ENCODE data around the gene NFKBIE. TPM values are rescaled to one million over a fixed set of nuclear protein-coding genes. Genes with fewer than 3 reads are reported as not detected.

Gene NFKBIE
- total RNA-seq, 3 donors from 2014 or later, result 4.0 to 25.9 (median 14.4) TPM

- H3K4me1 ChIP-seq, result peaks cover 14 to 54% of the 10 kb centered on the region in 2 donors
- peak within 1 kb of the TSS; percentile 68 to 81 (median 75) for H3K4me3 ChIP-seq
- H3K9me3 ChIP-seq, result no peaks in the 10 kb centered on the region
- peak within 1 kb of the TSS; percentile 98 to 99 for H3K27ac ChIP-seq
- no peaks in the 10 kb centered on the region for H3K36me3 ChIP-seq
- TF ChIP-seq POLR2A (IDR thresholded peaks at IDR 0.05) (no peak), POLR2AphosphoS5 (IDR thresholded peaks at IDR 0.05) (peak in 1 of 3 donors; percentile 2)
- TF ChIP-seq, protein P1, sequence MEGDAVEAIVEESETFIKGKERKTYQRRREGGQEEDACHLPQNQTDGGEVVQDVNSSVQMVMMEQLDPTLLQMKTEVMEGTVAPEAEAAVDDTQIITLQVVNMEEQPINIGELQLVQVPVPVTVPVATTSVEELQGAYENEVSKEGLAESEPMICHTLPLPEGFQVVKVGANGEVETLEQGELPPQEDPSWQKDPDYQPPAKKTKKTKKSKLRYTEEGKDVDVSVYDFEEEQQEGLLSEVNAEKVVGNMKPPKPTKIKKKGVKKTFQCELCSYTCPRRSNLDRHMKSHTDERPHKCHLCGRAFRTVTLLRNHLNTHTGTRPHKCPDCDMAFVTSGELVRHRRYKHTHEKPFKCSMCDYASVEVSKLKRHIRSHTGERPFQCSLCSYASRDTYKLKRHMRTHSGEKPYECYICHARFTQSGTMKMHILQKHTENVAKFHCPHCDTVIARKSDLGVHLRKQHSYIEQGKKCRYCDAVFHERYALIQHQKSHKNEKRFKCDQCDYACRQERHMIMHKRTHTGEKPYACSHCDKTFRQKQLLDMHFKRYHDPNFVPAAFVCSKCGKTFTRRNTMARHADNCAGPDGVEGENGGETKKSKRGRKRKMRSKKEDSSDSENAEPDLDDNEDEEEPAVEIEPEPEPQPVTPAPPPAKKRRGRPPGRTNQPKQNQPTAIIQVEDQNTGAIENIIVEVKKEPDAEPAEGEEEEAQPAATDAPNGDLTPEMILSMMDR (IDR thresholded peaks at IDR 0.05), result peak in 1 of 3 donors; percentile 15
- peak; percentile 59 to 80 for DNase-seq (ENCODE audit: low spot score in 2 of 2)
- no peaks in the 10 kb centered on the region for H3K27me3 ChIP-seq
- intact Hi-C loops (cut with DNase I; ENCODE audit: low total_unique reads), result no loop called here
Measured at GRCh38 chr6:44223319-44224028, 41.9 kb downstream of the NFKBIE start, which contains the start of gene SLC29A1. SLC29A1 (plus strand) TSS chr6:44223595; CDS start chr6:44227314, 3,719 bp downstream.

DNA sequence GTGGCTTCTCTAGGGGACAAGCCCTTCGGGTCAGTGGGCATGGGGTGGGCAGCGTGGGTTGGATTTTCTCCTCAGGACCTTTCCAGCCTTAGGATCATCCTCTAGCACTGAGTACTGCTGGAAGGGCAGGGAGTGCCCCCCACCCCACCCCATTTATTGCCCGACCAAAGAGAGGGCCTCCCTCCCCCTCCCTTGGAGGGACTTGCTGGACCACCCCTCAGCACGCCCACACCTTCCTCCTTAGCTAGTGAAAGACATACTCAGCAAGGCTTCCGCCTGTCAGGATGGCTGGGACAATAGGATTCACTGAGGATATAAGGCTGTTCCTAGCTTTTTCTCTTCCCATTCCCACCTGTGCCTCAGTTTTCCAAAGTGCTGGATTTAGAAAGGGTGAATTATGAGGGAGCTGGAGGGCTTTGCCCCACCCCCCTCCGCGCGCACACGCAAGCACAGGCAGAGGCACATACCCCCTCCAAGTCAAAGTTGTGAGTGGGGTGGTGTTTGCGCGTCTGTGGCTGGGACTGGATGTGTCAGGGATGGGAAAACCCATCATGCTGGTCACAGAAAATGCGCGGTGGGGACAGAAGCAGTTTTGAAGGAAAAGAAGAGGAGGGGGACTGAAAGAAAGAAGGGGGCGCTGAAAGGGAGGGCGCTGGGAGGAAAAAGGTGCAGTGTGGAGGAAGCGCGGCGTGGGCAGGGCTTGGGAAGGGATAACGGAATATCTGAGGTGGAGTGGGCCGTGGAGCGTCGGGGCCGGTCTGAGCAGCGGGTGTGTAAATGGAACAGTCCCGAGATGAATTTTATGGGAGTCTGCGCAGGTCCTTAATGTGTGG, 42.6 kb downstream of the NFKBIE start:
- DNase-seq (ENCODE audit: low spot score in 2 of 2), result no peak
- no peaks in the 10 kb centered on the region for H3K36me3 ChIP-seq
- TF ChIP-seq POLR2A (IDR thresholded peaks at IDR 0.05) (no peak), POLR2AphosphoS5 (IDR thresholded peaks at IDR 0.05) (peak in 1 of 3 donors; percentile 4)
- peak overlapping the region; percentile 68 to 81 (median 75) for H3K4me3 ChIP-seq
- H3K27me3 ChIP-seq, result no peaks in the 10 kb centered on the region
- H3K9me3 ChIP-seq, result no peaks in the 10 kb centered on the region
- peak overlapping the region; percentile 98 to 99 for H3K27ac ChIP-seq
- intact Hi-C loops (cut with DNase I; ENCODE audit: low total_unique reads), result no loop called here
- peaks cover 8 to 48% of the 10 kb centered on the region in 2 donors for H3K4me1 ChIP-seq

DNA sequence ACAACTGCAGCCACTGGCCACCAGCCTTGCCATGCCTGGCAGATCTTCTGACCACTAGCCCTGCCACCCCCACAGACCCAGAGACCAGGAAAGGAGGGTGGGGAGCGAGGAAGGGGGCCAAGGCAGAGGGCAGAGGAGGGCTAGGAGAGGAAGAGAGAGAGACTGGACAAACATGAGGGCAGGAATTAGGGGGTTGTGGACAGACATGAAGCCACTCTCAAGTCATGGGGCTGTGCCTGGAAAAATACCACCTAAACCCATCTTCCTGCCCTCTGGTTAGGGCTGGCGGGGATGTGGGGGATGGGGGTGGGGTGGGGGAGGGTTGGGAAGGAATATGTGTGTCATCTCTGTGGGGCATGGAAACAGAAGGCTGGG, 43.4 kb downstream of the NFKBIE start:
- TF ChIP-seq POLR2A (IDR thresholded peaks at IDR 0.05), result no peak
- TF ChIP-seq POLR2AphosphoS5 (IDR thresholded peaks at IDR 0.05), result no peak
- TF ChIP-seq, protein P1 (IDR thresholded peaks at IDR 0.05), result no peak
- H3K4me3 ChIP-seq, result peak overlapping the region; percentile 68 to 81 (median 75)
- intact Hi-C loops (cut with DNase I; ENCODE audit: low total_unique reads), result no loop called here
- H3K9me3 ChIP-seq, result no peaks in the 10 kb centered on the region
- H3K36me3 ChIP-seq, result no peaks in the 10 kb centered on the region
- no peak for DNase-seq (ENCODE audit: low spot score in 2 of 2)
- H3K27ac ChIP-seq, result peak overlapping the region; percentile 98 to 99
- peaks cover 10 to 40% of the 10 kb centered on the region in 2 donors for H3K4me1 ChIP-seq
- no peaks in the 10 kb centered on the region for H3K27me3 ChIP-seq

GRCh38 chr6:44221291-44221960, 43.9 kb downstream of the NFKBIE start:
- no peaks in the 10 kb centered on the region for H3K9me3 ChIP-seq
- DNase-seq (ENCODE audit: low spot score in 2 of 2), result peak; percentile 97 to 99
- peak overlapping the region; percentile 18 to 81 (median 68) for H3K4me3 ChIP-seq
- TF ChIP-seq POLR2A (IDR thresholded peaks at IDR 0.05), result peak; percentile 6
- TF ChIP-seq, protein P1 (IDR thresholded peaks at IDR 0.05), result peak; percentile 89 to 94 (median 91)
- TF ChIP-seq POLR2AphosphoS5 (IDR thresholded peaks at IDR 0.05), result peak; percentile 92 to 95 (median 93)
- H3K36me3 ChIP-seq, result no peaks in the 10 kb centered on the region
- peak overlapping the region; percentile 98 to 99 for H3K27ac ChIP-seq
- H3K4me1 ChIP-seq, result peaks cover 13 to 35% of the 10 kb centered on the region in 2 donors
- intact Hi-C loops (cut with DNase I; ENCODE audit: low total_unique reads), result no loop called here
- H3K27me3 ChIP-seq, result no peaks in the 10 kb centered on the region

DNA sequence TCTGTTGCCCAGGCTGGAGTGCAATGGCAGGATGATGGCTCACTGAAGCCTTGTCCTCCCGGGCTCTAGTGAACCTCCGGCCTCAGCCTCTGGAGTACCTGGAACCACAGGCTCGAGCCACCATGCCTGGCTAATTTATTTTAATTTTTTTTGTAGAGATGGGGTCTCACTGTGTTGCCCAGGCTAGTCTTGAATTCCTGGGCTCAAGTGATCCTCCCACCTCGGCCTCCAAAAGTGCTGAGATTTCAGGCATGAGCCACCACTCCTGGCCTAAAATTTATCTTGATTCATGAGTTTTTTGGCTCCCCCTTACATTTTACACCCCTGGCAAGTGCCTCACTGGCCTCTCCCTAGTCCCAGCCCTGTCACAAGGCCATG, 44.4 kb downstream of the NFKBIE start:
- no peaks in the 10 kb centered on the region for H3K27me3 ChIP-seq
- H3K4me1 ChIP-seq, result peaks cover 13 to 30% of the 10 kb centered on the region in 2 donors
- peak overlapping the region; percentile 98 to 99 for H3K27ac ChIP-seq
- H3K4me3 ChIP-seq, result no peak overlapping the region
- no peaks in the 10 kb centered on the region for H3K36me3 ChIP-seq
- DNase-seq (ENCODE audit: low spot score in 2 of 2), result no peak
- intact Hi-C loops (cut with DNase I; ENCODE audit: low total_unique reads), result no loop called here
- no peak for TF ChIP-seq POLR2AphosphoS5 (IDR thresholded peaks at IDR 0.05)
- TF ChIP-seq, protein P1 (IDR thresholded peaks at IDR 0.05), result no peak
- TF ChIP-seq POLR2A (IDR thresholded peaks at IDR 0.05), result no peak
- no peaks in the 10 kb centered on the region for H3K9me3 ChIP-seq
